ENCODE data around the gene MINDY4.
A peak's percentile ranks its signal among the peaks of the same experiment; 100 is the strongest.

The MINDY4 gene

DNA sequence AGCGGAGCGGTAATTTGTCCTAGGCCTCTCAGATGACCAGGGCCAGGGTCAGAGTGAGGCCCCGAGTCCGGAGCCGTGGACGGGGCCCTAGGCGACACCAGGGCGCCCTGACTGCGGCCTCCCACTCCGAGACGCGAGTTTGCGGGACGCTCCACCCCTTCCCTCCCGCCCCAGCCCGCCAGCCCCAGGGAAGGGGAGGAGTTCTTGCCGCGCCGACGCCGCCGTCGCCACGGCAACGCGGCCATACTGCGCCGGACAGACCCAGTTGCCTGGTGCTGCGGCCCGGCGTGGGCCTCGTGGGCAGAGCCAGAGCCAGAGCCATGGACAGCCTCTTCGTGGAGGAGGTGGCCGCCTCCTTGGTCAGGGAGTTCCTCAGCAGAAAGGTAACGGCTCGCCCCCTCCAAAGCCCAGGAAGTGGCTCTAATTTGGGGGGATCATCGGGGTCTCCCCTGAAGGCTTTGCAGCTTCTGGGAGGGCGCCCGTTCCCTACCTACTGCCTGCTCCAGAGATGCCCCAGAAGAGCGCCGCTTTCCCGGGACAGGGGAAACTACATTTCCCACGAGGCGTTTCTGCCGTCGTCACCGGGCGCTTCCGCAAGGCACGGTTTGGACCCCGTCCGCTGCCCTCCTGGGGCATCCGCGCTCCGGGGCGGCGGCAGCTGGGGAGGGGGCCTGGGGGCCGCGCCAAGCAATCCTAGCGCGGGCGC, at the start of gene MINDY4:
Gene MINDY4, plus strand, starts transcription at position 244 of the 706 bp plus-strand sequence. Its CDS starts 77 bp downstream, at position 321.
- H3K4me2 ChIP-seq = peak within 1 kb of the TSS; percentile 52
- H3K79me2 ChIP-seq (ENCODE audit: insufficient read depth, low read depth) = no peaks in the 10 kb centered on the region
- H4K20me1 ChIP-seq (ENCODE audit: insufficient read depth) = no peaks in the 10 kb centered on the region
- no peaks in the 10 kb centered on the region for H3K27me3 ChIP-seq (ENCODE audit: insufficient read depth, low read depth)
- no peaks in the 10 kb centered on the region for H3K36me3 ChIP-seq (ENCODE audit: insufficient read depth)
- H3K4me3 ChIP-seq (IDR thresholded peaks at IDR 0.05; ENCODE audit: insufficient read depth, low read depth, low read length) = no peak within 1 kb of the TSS
- peak within 1 kb of the TSS; percentile 68 for H3K27ac ChIP-seq
- H2AFZ ChIP-seq (ENCODE audit: low read depth) = peak within 1 kb of the TSS; percentile 99
- no peak for TF ChIP-seq CTCF (conservative IDR thresholded peaks at IDR 0.05; ENCODE audit: low read depth, low read length)
- peaks cover 10% of the 10 kb centered on the region for H3K4me1 ChIP-seq (ENCODE audit: low read depth, poor library complexity, severe bottlenecking)
- peak within 1 kb of the TSS; percentile 84 for H3K9ac ChIP-seq

GRCh38 chr7:30722187-30722586, 49.0 kb upstream of the MINDY4 start:
- Histone ChIP-seq H3K4me1 (ENCODE audit: low read depth, poor library complexity, severe bottlenecking) (peaks cover 9% of the 10 kb centered on the region), H3K27ac (no peak overlapping the region), H4K20me1 (ENCODE audit: insufficient read depth) (no peaks in the 10 kb centered on the region), H2AFZ (ENCODE audit: low read depth) (no peak overlapping the region), H3K9ac (no peak overlapping the region), H3K36me3 (ENCODE audit: insufficient read depth) (no peaks in the 10 kb centered on the region), H3K4me2 (no peak overlapping the region), H3K4me3 (IDR thresholded peaks at IDR 0.05; ENCODE audit: insufficient read depth, low read depth, low read length) (no peak overlapping the region), H3K79me2 (ENCODE audit: insufficient read depth, low read depth) (no peaks in the 10 kb centered on the region), H3K27me3 (ENCODE audit: insufficient read depth, low read depth) (no peaks in the 10 kb centered on the region)
- no peak for TF ChIP-seq CTCF (conservative IDR thresholded peaks at IDR 0.05; ENCODE audit: low read depth, low read length)

- Histone ChIP-seq H3K36me3 (ENCODE audit: insufficient read depth) (no peaks in the 10 kb centered on the region), H3K27me3 (ENCODE audit: insufficient read depth, low read depth) (no peaks in the 10 kb centered on the region), H3K4me3 (IDR thresholded peaks at IDR 0.05; ENCODE audit: insufficient read depth, low read depth, low read length) (no peak overlapping the region), H4K20me1 (ENCODE audit: insufficient read depth) (no peaks in the 10 kb centered on the region), H3K9ac (no peak overlapping the region), H3K27ac (no peak overlapping the region), H3K4me2 (no peak overlapping the region), H2AFZ (ENCODE audit: low read depth) (no peak overlapping the region), H3K79me2 (ENCODE audit: insufficient read depth, low read depth) (no peaks in the 10 kb centered on the region), H3K4me1 (ENCODE audit: low read depth, poor library complexity, severe bottlenecking) (peaks cover 10% of the 10 kb centered on the region)
- no peak for TF ChIP-seq CTCF (conservative IDR thresholded peaks at IDR 0.05; ENCODE audit: low read depth, low read length)
Measured at GRCh38 chr7:30722671-30723070, 48.5 kb upstream of the MINDY4 start.

DNA sequence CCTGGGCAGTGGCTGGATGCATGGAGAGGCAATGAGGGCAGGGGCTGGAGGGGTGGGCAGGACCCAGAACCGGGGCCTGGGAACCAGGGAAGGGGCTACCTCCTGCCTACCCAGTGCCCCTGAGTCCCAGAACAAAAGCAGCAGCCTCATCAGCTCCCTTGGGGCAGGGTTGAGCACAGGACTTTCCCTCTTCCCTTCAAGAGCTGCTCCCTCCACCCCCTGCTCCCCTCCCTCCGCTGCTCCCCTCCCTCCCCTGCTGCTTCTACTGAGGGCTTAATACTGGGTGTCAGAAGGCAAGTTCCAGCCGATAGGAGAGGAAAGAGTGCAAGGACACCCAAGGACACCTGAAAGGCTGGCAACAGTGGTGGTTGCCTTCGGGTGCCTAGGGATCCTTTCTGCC, 47.4 kb upstream of the MINDY4 start:
- no peaks in the 10 kb centered on the region for H3K36me3 ChIP-seq (ENCODE audit: insufficient read depth)
- peaks cover 10% of the 10 kb centered on the region for H3K4me1 ChIP-seq (ENCODE audit: low read depth, poor library complexity, severe bottlenecking)
- H2AFZ ChIP-seq (ENCODE audit: low read depth) = no peak overlapping the region
- TF ChIP-seq CTCF (conservative IDR thresholded peaks at IDR 0.05; ENCODE audit: low read depth, low read length) = no peak
- no peaks in the 10 kb centered on the region for H3K79me2 ChIP-seq (ENCODE audit: insufficient read depth, low read depth)
- no peak overlapping the region for H3K4me3 ChIP-seq (IDR thresholded peaks at IDR 0.05; ENCODE audit: insufficient read depth, low read depth, low read length)
- no peak overlapping the region for H3K27ac ChIP-seq
- no peaks in the 10 kb centered on the region for H3K27me3 ChIP-seq (ENCODE audit: insufficient read depth, low read depth)
- no peak overlapping the region for H3K4me2 ChIP-seq
- no peak overlapping the region for H3K9ac ChIP-seq
- no peaks in the 10 kb centered on the region for H4K20me1 ChIP-seq (ENCODE audit: insufficient read depth)

Data from KMS-11 (cell line).